ENCODE data around the gene GNA15.

The GNA15 gene

GRCh38 chr19:3112375-3113099 lies 23.3 kb upstream of the GNA15 start:
- Histone ChIP-seq H3K36me3 (replicated peaks) (no peaks in the 10 kb centered on the region; the same call in 1 of the 2 replicates), H3K9me3 (no peaks in the 10 kb centered on the region), H3K27me3 (ENCODE audit: low read depth) (no peaks in the 10 kb centered on the region), H3K4me3 (no peak overlapping the region), H3K4me1 (no peaks in the 10 kb centered on the region)
- in situ Hi-C loops (cut with MboI; ENCODE audit: low sequenced_read_pairs) = no loop called here
- DNase-seq (ENCODE audit: low spot score in 2 of 2) = no peak

GRCh38 chr19:3113100-3114017 lies 22.5 kb upstream of the GNA15 start:
- Histone ChIP-seq H3K9me3 (no peaks in the 10 kb centered on the region), H3K27me3 (ENCODE audit: low read depth) (no peaks in the 10 kb centered on the region), H3K4me3 (no peak overlapping the region), H3K36me3 (replicated peaks) (no peaks in the 10 kb centered on the region; the same call in 1 of the 2 replicates), H3K4me1 (no peaks in the 10 kb centered on the region)
- in situ Hi-C loops (cut with MboI; ENCODE audit: low sequenced_read_pairs) = no loop called here
- no peak for DNase-seq (ENCODE audit: low spot score in 2 of 2)

- Histone ChIP-seq H3K4me3 (no peak overlapping the region), H3K9me3 (no peaks in the 10 kb centered on the region), H3K27me3 (ENCODE audit: low read depth) (no peaks in the 10 kb centered on the region), H3K4me1 (no peaks in the 10 kb centered on the region), H3K36me3 (replicated peaks) (no peaks in the 10 kb centered on the region; the same call in 1 of the 2 replicates)
- DNase-seq (ENCODE audit: low spot score in 2 of 2) = no peak
- in situ Hi-C loops (cut with MboI; ENCODE audit: low sequenced_read_pairs) = no loop called here
Observed at GRCh38 chr19:3114018-3114726, 21.7 kb upstream of the GNA15 start.

GRCh38 chr19:3114811-3115210 lies 21.0 kb upstream of the GNA15 start:
- DNase-seq (ENCODE audit: low spot score in 2 of 2) = no peak
- Histone ChIP-seq H3K4me1 (no peaks in the 10 kb centered on the region), H3K36me3 (replicated peaks) (no peaks in the 10 kb centered on the region; the same call in 1 of the 2 replicates), H3K4me3 (no peak overlapping the region), H3K9me3 (no peaks in the 10 kb centered on the region), H3K27me3 (ENCODE audit: low read depth) (no peaks in the 10 kb centered on the region)
- in situ Hi-C loops (cut with MboI; ENCODE audit: low sequenced_read_pairs) = no loop called here

- no peak for DNase-seq (ENCODE audit: low spot score in 2 of 2)
- no peak overlapping the region for H3K4me3 ChIP-seq
- in situ Hi-C loops (cut with MboI; ENCODE audit: low sequenced_read_pairs) = no loop called here
- H3K27me3 ChIP-seq (ENCODE audit: low read depth) = no peaks in the 10 kb centered on the region
- no peaks in the 10 kb centered on the region for H3K4me1 ChIP-seq
- no peaks in the 10 kb centered on the region for H3K9me3 ChIP-seq
- H3K36me3 ChIP-seq (replicated peaks) = no peaks in the 10 kb centered on the region; the same call in 1 of the 2 replicates
Observed at GRCh38 chr19:3115411-3115810, 20.4 kb upstream of the GNA15 start.

- no peaks in the 10 kb centered on the region for H3K4me1 ChIP-seq
- in situ Hi-C loops (cut with MboI; ENCODE audit: low sequenced_read_pairs) = no loop called here
- no peaks in the 10 kb centered on the region for H3K27me3 ChIP-seq (ENCODE audit: low read depth)
- no peak for DNase-seq (ENCODE audit: low spot score in 2 of 2)
- H3K9me3 ChIP-seq = no peaks in the 10 kb centered on the region
- no peaks in the 10 kb centered on the region; the same call in 1 of the 2 replicates for H3K36me3 ChIP-seq (replicated peaks)
- H3K4me3 ChIP-seq = no peak overlapping the region
Observed at GRCh38 chr19:3115916-3116602, 19.8 kb upstream of the GNA15 start.

- no peak overlapping the region for H3K4me3 ChIP-seq
- no peaks in the 10 kb centered on the region; the same call in 1 of the 2 replicates for H3K36me3 ChIP-seq (replicated peaks)
- H3K4me1 ChIP-seq = no peaks in the 10 kb centered on the region
- H3K27me3 ChIP-seq (ENCODE audit: low read depth) = no peaks in the 10 kb centered on the region
- no peaks in the 10 kb centered on the region for H3K9me3 ChIP-seq
- DNase-seq (ENCODE audit: low spot score in 2 of 2) = no peak
- in situ Hi-C loops (cut with MboI; ENCODE audit: low sequenced_read_pairs) = no loop called here
Observed at GRCh38 chr19:3116621-3117020, 19.2 kb upstream of the GNA15 start.

GRCh38 chr19:3117716-3118115 lies 18.1 kb upstream of the GNA15 start:
- in situ Hi-C loops (cut with MboI; ENCODE audit: low sequenced_read_pairs) = no loop called here

GRCh38 chr19:3118232-3119070 lies 17.4 kb upstream of the GNA15 start:
- in situ Hi-C loops (cut with MboI; ENCODE audit: low sequenced_read_pairs) = no loop called here
- no peaks in the 10 kb centered on the region for H3K27me3 ChIP-seq (ENCODE audit: low read depth)

More at GRCh38 chr19:3117716-3118115, 18.1 kb upstream of the GNA15 start:
- peaks cover under 1% of the 10 kb centered on the region; the same call in 1 of the 2 replicates for H3K36me3 ChIP-seq (replicated peaks)
- no peaks in the 10 kb centered on the region for H3K27me3 ChIP-seq (ENCODE audit: low read depth)
- no peak for DNase-seq (ENCODE audit: low spot score in 2 of 2)
- H3K4me1 ChIP-seq = no peaks in the 10 kb centered on the region
- H3K9me3 ChIP-seq = no peaks in the 10 kb centered on the region
- no peak overlapping the region for H3K4me3 ChIP-seq

GRCh38 chr19:3119071-3119595 lies 16.7 kb upstream of the GNA15 start:
- in situ Hi-C loops (cut with MboI; ENCODE audit: low sequenced_read_pairs) = no loop called here
- H3K36me3 ChIP-seq (replicated peaks) = peaks cover 3% of the 10 kb centered on the region; the same call in 1 of the 2 replicates
- no peaks in the 10 kb centered on the region for H3K27me3 ChIP-seq (ENCODE audit: low read depth)
- DNase-seq (ENCODE audit: low spot score in 2 of 2) = no peak
- H3K4me3 ChIP-seq = no peak overlapping the region
- H3K9me3 ChIP-seq = no peaks in the 10 kb centered on the region
- no peaks in the 10 kb centered on the region for H3K4me1 ChIP-seq

More at GRCh38 chr19:3118232-3119070, 17.4 kb upstream of the GNA15 start:
- DNase-seq (ENCODE audit: low spot score in 2 of 2) = no peak
- Histone ChIP-seq H3K4me1 (no peaks in the 10 kb centered on the region), H3K4me3 (no peak overlapping the region), H3K9me3 (no peaks in the 10 kb centered on the region), H3K36me3 (replicated peaks) (peaks cover 3% of the 10 kb centered on the region; the same call in 1 of the 2 replicates)

- peaks cover 3% of the 10 kb centered on the region; the same call in 1 of the 2 replicates for H3K36me3 ChIP-seq (replicated peaks)
- in situ Hi-C loops (cut with MboI; ENCODE audit: low sequenced_read_pairs) = no loop called here
Observed at GRCh38 chr19:3119693-3120380, 16.0 kb upstream of the GNA15 start.

More at GRCh38 chr19:3119693-3120380, 16.0 kb upstream of the GNA15 start:
- no peak for DNase-seq (ENCODE audit: low spot score in 2 of 2)
- no peak overlapping the region for H3K4me3 ChIP-seq
- H3K4me1 ChIP-seq = no peaks in the 10 kb centered on the region
- no peaks in the 10 kb centered on the region for H3K9me3 ChIP-seq
- no peaks in the 10 kb centered on the region for H3K27me3 ChIP-seq (ENCODE audit: low read depth)

Data from HAP-1 (cell line).